Epithelial cell of esophagus (primary cell): Measurements from ENCODE around the gene KIF16B.

Experiments
- DNase-seq: peaks from one replicate; pipeline ENCODE4 v3.0.0; 2010; ENCODE audit warnings: low read depth
- H3K4me3 ChIP-seq: 2 replicates; pipeline ENCODE4 v1.5.1; 2011; ENCODE audit warnings: mild to moderate bottlenecking, low read length, control low read depth
- CTCF ChIP-seq: IDR thresholded peaks from 2 replicates; pipeline ENCODE4 v1.5.1; 2011; ENCODE audit warnings: low read depth, mild to moderate bottlenecking, low read length, control low read depth, inconsistent platforms; ENCODE audit not compliant: insufficient read depth; ENCODE audit errors: missing control alignments

Gene KIF16B

GRCh38 chr20:16408981-16409380, 164.3 kb downstream of the KIF16B start:
- DNase-seq = no peak
- no peak for TF ChIP-seq CTCF
- no peak overlapping the region for H3K4me3 ChIP-seq

DNA sequence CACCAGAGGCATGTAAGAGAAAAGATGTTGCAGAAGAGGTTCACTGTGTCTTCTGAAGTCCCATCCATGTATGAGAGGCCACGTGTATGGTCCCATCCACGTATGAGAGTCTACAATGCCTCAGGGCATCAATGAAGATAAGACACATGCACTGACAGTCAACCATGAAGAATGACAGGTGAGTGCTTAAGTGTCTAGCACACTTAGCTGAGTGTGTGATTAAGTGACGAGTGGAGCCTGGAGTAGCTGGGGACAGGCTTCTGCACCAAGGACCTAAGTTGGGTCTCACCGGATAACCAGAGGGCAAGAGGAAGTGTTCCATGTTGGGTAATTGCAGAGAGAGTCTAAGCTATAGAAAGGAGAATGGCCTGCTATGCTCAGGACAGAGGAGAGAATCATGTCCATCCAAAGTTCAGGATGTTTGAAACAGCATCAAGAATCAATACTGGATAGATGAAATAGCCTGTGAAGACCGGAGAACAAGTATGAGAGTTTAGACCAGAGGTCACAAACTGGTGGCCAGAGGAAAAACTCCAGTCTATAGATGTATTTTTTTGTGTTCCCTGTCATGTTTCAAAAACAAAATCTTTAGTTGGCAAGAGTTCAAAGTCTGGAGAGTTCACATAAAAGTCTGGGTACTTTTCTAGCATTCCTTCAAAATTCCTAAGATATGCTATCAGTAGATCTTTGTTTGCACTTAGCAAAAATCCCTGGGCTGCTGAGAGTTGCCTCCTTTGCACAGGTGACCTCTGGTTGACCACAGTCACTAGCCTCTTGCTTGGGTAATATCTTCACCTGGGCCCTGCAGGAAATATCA, 165.8 kb downstream of the KIF16B start:
- TF ChIP-seq CTCF = no peak

GRCh38 chr20:16405254-16405653, 168.0 kb downstream of the KIF16B start:
- no peak for DNase-seq
- no peak overlapping the region for H3K4me3 ChIP-seq
- TF ChIP-seq CTCF = no peak

More for the DNA sequence above, 165.8 kb downstream of the KIF16B start:
- no peak for DNase-seq
- no peak overlapping the region for H3K4me3 ChIP-seq

- no peak for DNase-seq
- no peak for TF ChIP-seq CTCF
- H3K4me3 ChIP-seq = no peak overlapping the region
These were observed 168.6 kb downstream of the KIF16B start for GRCh38 chr20:16404640-16405039.

DNA sequence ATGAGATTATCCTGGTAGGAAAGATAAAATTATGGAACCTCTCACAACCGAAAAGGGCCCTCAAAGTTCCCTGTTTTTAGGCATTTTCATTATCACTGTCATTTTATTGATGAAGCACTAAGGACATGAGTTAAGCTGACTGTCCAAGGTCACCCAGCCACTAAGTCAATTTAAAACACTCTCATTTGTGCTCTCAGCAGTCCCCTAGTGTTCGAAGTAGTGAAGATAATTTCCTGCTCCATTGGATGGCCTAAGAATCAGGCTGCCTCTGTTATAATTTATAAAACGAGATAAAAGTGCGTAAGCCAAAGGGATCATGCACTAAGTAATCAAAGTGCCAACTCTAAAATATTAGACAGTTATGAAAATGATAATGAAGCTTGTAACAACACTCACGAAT, 169.1 kb downstream of the KIF16B start:
- no peak overlapping the region for H3K4me3 ChIP-seq
- no peak for DNase-seq
- no peak for TF ChIP-seq CTCF

DNA sequence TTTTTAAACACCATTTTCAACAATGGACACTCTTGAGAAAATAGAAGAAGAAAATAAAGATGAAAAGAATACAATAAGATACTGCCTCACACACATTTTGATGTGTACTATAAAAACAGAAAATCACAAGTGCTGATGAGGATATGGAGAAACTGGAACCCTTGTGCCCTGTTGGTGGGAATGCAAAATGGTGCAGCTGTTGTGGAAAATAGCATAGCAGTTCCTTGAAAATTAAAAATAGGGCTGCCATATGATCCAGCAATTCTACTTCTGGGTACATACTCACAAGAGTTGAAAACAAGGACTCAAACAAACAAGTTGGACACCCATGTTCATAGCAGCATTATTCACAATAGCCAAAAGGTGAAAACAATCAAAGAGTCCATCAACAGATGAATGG, 173.0 kb downstream of the KIF16B start:
- no peak for TF ChIP-seq CTCF
- no peak overlapping the region for H3K4me3 ChIP-seq
- no peak for DNase-seq

DNA sequence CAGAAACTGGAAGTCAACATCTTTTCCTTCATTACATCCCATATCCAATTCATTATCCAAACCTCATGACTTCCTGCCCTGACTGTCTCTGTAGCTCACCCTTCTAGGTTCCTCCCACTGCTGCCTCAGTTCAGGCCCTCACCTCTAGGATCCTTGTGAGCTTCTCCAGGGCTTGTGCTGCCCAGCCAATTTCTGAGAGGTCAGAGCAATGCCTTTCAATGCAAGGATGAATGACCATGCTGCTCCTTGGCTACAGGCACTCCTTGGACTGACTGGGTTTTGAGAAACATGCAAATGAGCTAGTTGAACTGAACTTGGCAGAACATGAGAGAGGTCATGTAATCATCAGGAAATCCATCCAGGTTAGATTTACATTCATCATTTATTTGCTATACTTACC, 173.4 kb downstream of the KIF16B start:
- H3K4me3 ChIP-seq = no peak overlapping the region
- DNase-seq = no peak
- no peak for TF ChIP-seq CTCF
